Fibroblast of skin of left biceps (primary cell): ENCODE data around the gene CCDC50.

Experiments
- DNase-seq, 2 experiments: peaks; one replicate each; pipeline ENCODE4 v3.0.0-alpha.2; 2013; ENCODE audit warnings: low read depth in 2 of 2

CCDC50 gene

GRCh38 chr3:191328962-191329653 lies at the start of gene CCDC50:
CCDC50 (plus strand) TSS chr3:191329394; CDS start chr3:191329675, 281 bp downstream.
- peak in 1 of 2 experiments; percentile 36 for DNase-seq

GRCh38 chr3:191280111-191280510 lies 49.1 kb upstream of the CCDC50 start:
- DNase-seq, result no peak

- no peak for DNase-seq
Observed at GRCh38 chr3:191280882-191281281, 48.3 kb upstream of the CCDC50 start.

GRCh38 chr3:191282251-191283185 lies 46.7 kb upstream of the CCDC50 start:
- DNase-seq, result no peak

GRCh38 chr3:191283400-191283799 lies 45.8 kb upstream of the CCDC50 start:
- no peak for DNase-seq

- DNase-seq, result peak in 1 of 2 experiments; percentile 2
Observed at GRCh38 chr3:191290311-191291025, 38.7 kb upstream of the CCDC50 start.

- no peak for DNase-seq
Observed at GRCh38 chr3:191292243-191293015, 36.8 kb upstream of the CCDC50 start.

GRCh38 chr3:191294291-191294690 lies 34.9 kb upstream of the CCDC50 start:
- DNase-seq, result no peak

GRCh38 chr3:191296041-191296541 lies 33.1 kb upstream of the CCDC50 start:
- no peak for DNase-seq

GRCh38 chr3:191298846-191299245 lies 30.3 kb upstream of the CCDC50 start:
- DNase-seq, result no peak

- DNase-seq, result no peak
Observed at GRCh38 chr3:191300422-191300821, 28.8 kb upstream of the CCDC50 start.

- DNase-seq, result no peak
Observed at GRCh38 chr3:191301017-191301416, 28.2 kb upstream of the CCDC50 start.

- DNase-seq, result no peak
Observed at GRCh38 chr3:191301782-191302411, 27.3 kb upstream of the CCDC50 start.

GRCh38 chr3:191302451-191302850 lies 26.7 kb upstream of the CCDC50 start:
- no peak for DNase-seq

- no peak for DNase-seq
Observed at GRCh38 chr3:191303596-191303995, 25.6 kb upstream of the CCDC50 start.

- no peak for DNase-seq
Observed at GRCh38 chr3:191306428-191306827, 22.8 kb upstream of the CCDC50 start.

- DNase-seq, result no peak
Observed at GRCh38 chr3:191307341-191307740, 21.9 kb upstream of the CCDC50 start.

GRCh38 chr3:191313296-191313695 lies 15.9 kb upstream of the CCDC50 start:
- DNase-seq, result no peak

- no peak for DNase-seq
Observed at GRCh38 chr3:191314109-191314728, 15.0 kb upstream of the CCDC50 start.

- DNase-seq, result no peak
Observed at GRCh38 chr3:191316876-191317603, 12.2 kb upstream of the CCDC50 start.
